Gastroesophageal sphincter (tissue), 4 donors: ENCODE measurements around the gene THRAP3. TPM values are rescaled to one million over a fixed set of nuclear protein-coding genes. Genes with fewer than 3 reads are reported as not detected.

Source experiments
- ATAC-seq: fragments of 150-250 bp; one replicate; pipeline ENCODE4 v1.9.1; 2016; ENCODE audit warnings: mild to moderate bottlenecking, moderate library complexity
- H3K27ac ChIP-seq, 4 donors: fragments of 200-600 bp; sonication (generic) in 3 of 4; 1 replicate in 3 of 4; 2 replicates in 1 of 4; pipeline ENCODE4 v1.5.1; 2016 to 2019
- H3K27me3 ChIP-seq: fragments of 200-600 bp; sonication (generic); one replicate; pipeline ENCODE4 v1.5.1; 2019
- H3K36me3 ChIP-seq, 2 donors: fragments of 200-600 bp; sonication (generic); one replicate each; pipeline ENCODE4 v1.5.1; 2019; ENCODE audit warnings: control low read depth in 1 of 2
- H3K4me1 ChIP-seq, 3 donors: fragments of 200-600 bp; sonication (generic); 1 replicate in 2 of 3; 2 replicates in 1 of 3; pipeline ENCODE4 v1.5.1; 2016 to 2019; ENCODE audit warnings: control low read depth in 2 of 3
- H3K4me3 ChIP-seq, 2 donors: fragments of 200-600 bp; sonication (generic); one replicate each; pipeline ENCODE4 v1.5.1; 2019; ENCODE audit warnings: mild to moderate bottlenecking in 1 of 2, moderate library complexity in 1 of 2
- H3K9me3 ChIP-seq, 3 donors: fragments of 200-600 bp; sonication (generic); one replicate each; pipeline ENCODE4 v1.5.1; 2017 to 2019; ENCODE audit warnings: control low read depth in 2 of 3
- CTCF ChIP-seq, 4 experiments: fragments of 200-600 bp in 2 of 4; fragments of 450-650 bp in 2 of 4; sonication (generic) in 1 of 4; IDR thresholded peaks; one replicate each; pipeline ENCODE4 v1.5.1; 2017 to 2019; ENCODE audit warnings: antibody characterized with exemption in 4 of 4, mild to moderate bottlenecking in 2 of 4, moderate library complexity in 2 of 4
- EP300 ChIP-seq: sonication (generic); formaldehyde crosslinking; IDR thresholded peaks from one replicate; pipeline ENCODE4 v1.6.1; 2017; ENCODE audit warnings: antibody characterized with exemption, mild to moderate bottlenecking
- POLR2A ChIP-seq, 2 donors: fragments of 450-650 bp; IDR thresholded peaks; one replicate each; pipeline ENCODE4 v1.6.1; 2017; ENCODE audit warnings: antibody characterized with exemption in 2 of 2, mild to moderate bottlenecking in 2 of 2, moderate library complexity in 1 of 2
- POLR2AphosphoS5 ChIP-seq: sonication (generic); formaldehyde crosslinking; IDR thresholded peaks from one replicate; pipeline ENCODE4 v1.6.1; 2017; ENCODE audit warnings: antibody characterized with exemption
- WGBS, 2 donors: methylation state at CpG; one replicate each; pipeline ENCODE4 v1.1.5; 2018; ENCODE audit warnings: low coverage in 1 of 2; 5-methylcytosine and 5-hydroxymethylcytosine counted together
- total RNA-seq, 4 donors: library from RNA; depleted of rRNA; stranded (reverse); fragments of >200 nt; gene quantifications; one replicate each; pipeline ENCODE4 v1.1.0, GENCODE V29; 2016

The THRAP3 gene
- total RNA-seq, 4 donors from 2014 or later: 100 to 123 (median 114) TPM

GRCh38 chr1:36231191-36231590, 6.9 kb downstream of the THRAP3 start:
- Histone ChIP-seq H3K4me1 (peaks cover 3 to 100% (median 29%) of the 10 kb centered on the region in 3 donors), H3K9me3 (no peaks in the 10 kb centered on the region), H3K27ac (peak overlapping the region in 3 of 4 donors; percentile 42 to 64 (median 47)), H3K27me3 (no peaks in the 10 kb centered on the region), H3K36me3 (peaks cover 0 to 57% of the 10 kb centered on the region in 2 donors), H3K4me3 (no peak overlapping the region)
- ATAC-seq: no peak
- 18 to 50% methylated on average over 1 of the region's 1 CpG for WGBS, 2 donors
- TF ChIP-seq POLR2A (IDR thresholded peaks at IDR 0.05): no peak
- no peak for TF ChIP-seq POLR2AphosphoS5
- TF ChIP-seq EP300: no peak
- no peak for TF ChIP-seq CTCF (IDR thresholded peaks at IDR 0.05)

- Histone ChIP-seq H3K4me3 (no peak overlapping the region), H3K9me3 (no peaks in the 10 kb centered on the region), H3K27ac (peak overlapping the region in 2 of 4 donors; percentile 47 to 64), H3K36me3 (peaks cover 0 to 49% of the 10 kb centered on the region in 2 donors), H3K4me1 (peaks cover 3 to 100% (median 24%) of the 10 kb centered on the region in 3 donors), H3K27me3 (no peaks in the 10 kb centered on the region)
- TF ChIP-seq CTCF (IDR thresholded peaks at IDR 0.05): no peak
- ATAC-seq: no peak
- 63 to 67% methylated on average over 7 to 9 of the region's 11 CpGs for WGBS, 2 donors
Measured at GRCh38 chr1:36232212-36233095, 8.2 kb downstream of the THRAP3 start.

- H3K27ac ChIP-seq: no peak overlapping the region
- no peak for ATAC-seq
- no peaks in the 10 kb centered on the region for H3K27me3 ChIP-seq
- H3K4me3 ChIP-seq: no peak overlapping the region
- H3K4me1 ChIP-seq: peaks cover 3 to 98% (median 27%) of the 10 kb centered on the region in 3 donors
- WGBS, 2 donors: 51 to 55% methylated on average over 3 of the region's 3 CpGs
- no peaks in the 10 kb centered on the region for H3K9me3 ChIP-seq
- TF ChIP-seq EP300 (no peak), POLR2AphosphoS5 (no peak), POLR2A (IDR thresholded peaks at IDR 0.05) (no peak), CTCF (IDR thresholded peaks at IDR 0.05) (no peak)
- peaks cover 0 to 24% of the 10 kb centered on the region in 2 donors for H3K36me3 ChIP-seq
Measured at GRCh38 chr1:36236302-36236701, 12.1 kb downstream of the THRAP3 start.

- WGBS, 2 donors: 44 to 55% methylated on average over 2 of the region's 2 CpGs
- ATAC-seq: no peak
- Histone ChIP-seq H3K4me1 (peaks cover 3 to 94% (median 20%) of the 10 kb centered on the region in 3 donors), H3K4me3 (no peak overlapping the region), H3K9me3 (no peaks in the 10 kb centered on the region), H3K27ac (no peak overlapping the region), H3K27me3 (no peaks in the 10 kb centered on the region), H3K36me3 (peaks cover 0 to 30% of the 10 kb centered on the region in 2 donors)
- TF ChIP-seq EP300: no peak
- no peak for TF ChIP-seq CTCF (IDR thresholded peaks at IDR 0.05)
- TF ChIP-seq POLR2AphosphoS5: no peak
Measured at GRCh38 chr1:36238433-36238832, 14.2 kb downstream of the THRAP3 start.
